Duodenal mucosa (tissue), 2 donors: ENCODE measurements around the gene SHISAL2A.
A peak's percentile ranks its signal among the peaks of the same experiment; 100 is the strongest.

Experiments
- H3K27ac ChIP-seq: one replicate; pipeline ENCODE4 v1.7.0; 2013; ENCODE audit warnings: low read depth, low read length
- H3K27me3 ChIP-seq, 2 donors: one replicate each; pipeline ENCODE4 v1.7.0; 2013; ENCODE audit warnings: low read length in 2 of 2, control low read depth in 1 of 2; ENCODE audit not compliant: insufficient read depth in 2 of 2, control insufficient read depth in 1 of 2
- H3K36me3 ChIP-seq, 2 donors: one replicate each; pipeline ENCODE4 v1.7.0; 2013; ENCODE audit warnings: low read length in 2 of 2, control low read depth in 1 of 2; ENCODE audit not compliant: insufficient read depth in 2 of 2, control insufficient read depth in 1 of 2
- H3K4me1 ChIP-seq, 2 donors: one replicate each; pipeline ENCODE4 v1.7.0; 2013; ENCODE audit warnings: low read length in 2 of 2, control low read depth in 1 of 2; ENCODE audit not compliant: insufficient read depth in 2 of 2, control insufficient read depth in 1 of 2
- H3K4me3 ChIP-seq, 2 donors: one replicate each; pipeline ENCODE4 v1.7.0; 2013; ENCODE audit warnings: low read length in 2 of 2, low read depth in 1 of 2
- H3K9ac ChIP-seq, 2 donors: one replicate each; pipeline ENCODE4 v1.7.0; 2013; ENCODE audit warnings: low read length in 2 of 2, low read depth in 1 of 2
- H3K9me3 ChIP-seq, 2 donors: one replicate each; pipeline ENCODE4 v1.7.0; 2013; ENCODE audit warnings: low read length in 2 of 2, control low read depth in 1 of 2; ENCODE audit not compliant: control insufficient read depth in 1 of 2

SHISAL2A gene

GRCh38 chr1:52632732-52633290, at the start of gene SHISAL2A:
TSS of gene SHISAL2A (plus strand) at chr1:52633168. CDS start at chr1:52633494, 326 bp downstream.
- Histone ChIP-seq H3K9ac (peak within 1 kb of the TSS; percentile 32 to 58), H3K4me3 (peak within 1 kb of the TSS; percentile 42 to 57), H3K27ac (no peak within 1 kb of the TSS), H3K27me3 (peaks cover 25 to 35% of the 10 kb centered on the region in 2 donors), H3K36me3 (no peaks in the 10 kb centered on the region), H3K4me1 (peaks cover 12 to 13% of the 10 kb centered on the region in 2 donors), H3K9me3 (peaks cover 0 to 3% of the 10 kb centered on the region in 2 donors)

GRCh38 chr1:52585474-52585873, 47.5 kb upstream of the SHISAL2A start:
- no peak overlapping the region for H3K9ac ChIP-seq
- no peaks in the 10 kb centered on the region for H3K27me3 ChIP-seq
- no peaks in the 10 kb centered on the region for H3K9me3 ChIP-seq
- H3K27ac ChIP-seq: no peak overlapping the region
- H3K4me1 ChIP-seq: no peaks in the 10 kb centered on the region
- no peak overlapping the region for H3K4me3 ChIP-seq
- H3K36me3 ChIP-seq: no peaks in the 10 kb centered on the region

- no peak overlapping the region for H3K27ac ChIP-seq
- H3K9me3 ChIP-seq: no peaks in the 10 kb centered on the region
- H3K4me3 ChIP-seq: no peak overlapping the region
- H3K9ac ChIP-seq: no peak overlapping the region
- no peaks in the 10 kb centered on the region for H3K4me1 ChIP-seq
- no peaks in the 10 kb centered on the region for H3K27me3 ChIP-seq
- no peaks in the 10 kb centered on the region for H3K36me3 ChIP-seq
Measured at GRCh38 chr1:52588027-52588426, 44.9 kb upstream of the SHISAL2A start.

GRCh38 chr1:52588535-52588934, 44.4 kb upstream of the SHISAL2A start:
- Histone ChIP-seq H3K4me1 (no peaks in the 10 kb centered on the region), H3K36me3 (no peaks in the 10 kb centered on the region), H3K27me3 (no peaks in the 10 kb centered on the region), H3K4me3 (no peak overlapping the region), H3K9me3 (no peaks in the 10 kb centered on the region), H3K9ac (no peak overlapping the region), H3K27ac (no peak overlapping the region)

- H3K27me3 ChIP-seq: no peaks in the 10 kb centered on the region
- no peaks in the 10 kb centered on the region for H3K9me3 ChIP-seq
- H3K4me3 ChIP-seq: no peak overlapping the region
- H3K36me3 ChIP-seq: no peaks in the 10 kb centered on the region
- no peaks in the 10 kb centered on the region for H3K4me1 ChIP-seq
- no peak overlapping the region for H3K27ac ChIP-seq
- no peak overlapping the region for H3K9ac ChIP-seq
Measured at GRCh38 chr1:52590266-52590665, 42.7 kb upstream of the SHISAL2A start.

GRCh38 chr1:52592637-52593323, 40.2 kb upstream of the SHISAL2A start:
- no peaks in the 10 kb centered on the region for H3K36me3 ChIP-seq
- no peaks in the 10 kb centered on the region for H3K27me3 ChIP-seq
- H3K9me3 ChIP-seq: no peaks in the 10 kb centered on the region
- H3K4me1 ChIP-seq: no peaks in the 10 kb centered on the region
- H3K27ac ChIP-seq: no peak overlapping the region
- no peak overlapping the region for H3K9ac ChIP-seq
- H3K4me3 ChIP-seq: no peak overlapping the region

GRCh38 chr1:52593495-52593894, 39.5 kb upstream of the SHISAL2A start:
- no peaks in the 10 kb centered on the region for H3K36me3 ChIP-seq
- no peak overlapping the region for H3K9ac ChIP-seq
- no peaks in the 10 kb centered on the region for H3K4me1 ChIP-seq
- no peak overlapping the region for H3K4me3 ChIP-seq
- H3K9me3 ChIP-seq: no peaks in the 10 kb centered on the region
- H3K27ac ChIP-seq: no peak overlapping the region
- H3K27me3 ChIP-seq: no peaks in the 10 kb centered on the region

GRCh38 chr1:52595061-52595460, 37.9 kb upstream of the SHISAL2A start:
- H3K27ac ChIP-seq: no peak overlapping the region
- no peaks in the 10 kb centered on the region for H3K27me3 ChIP-seq
- H3K9me3 ChIP-seq: no peaks in the 10 kb centered on the region
- no peak overlapping the region for H3K4me3 ChIP-seq
- no peaks in the 10 kb centered on the region for H3K4me1 ChIP-seq
- no peaks in the 10 kb centered on the region for H3K36me3 ChIP-seq
- H3K9ac ChIP-seq: no peak overlapping the region

- Histone ChIP-seq H3K9me3 (no peaks in the 10 kb centered on the region), H3K27ac (no peak overlapping the region), H3K9ac (no peak overlapping the region), H3K36me3 (no peaks in the 10 kb centered on the region), H3K27me3 (no peaks in the 10 kb centered on the region), H3K4me3 (no peak overlapping the region), H3K4me1 (peaks cover 0 to 12% of the 10 kb centered on the region in 2 donors)
Measured at GRCh38 chr1:52597912-52598311, 35.1 kb upstream of the SHISAL2A start.

- Histone ChIP-seq H3K4me3 (no peak overlapping the region), H3K9me3 (no peaks in the 10 kb centered on the region), H3K27me3 (no peaks in the 10 kb centered on the region), H3K27ac (no peak overlapping the region), H3K36me3 (no peaks in the 10 kb centered on the region), H3K9ac (no peak overlapping the region), H3K4me1 (peaks cover 0 to 18% of the 10 kb centered on the region in 2 donors)
Measured at GRCh38 chr1:52598729-52599128, 34.2 kb upstream of the SHISAL2A start.
